Lung microvascular endothelial cell (primary cell): ENCODE results near the gene CDH13. TPM values are rescaled to one million over a fixed set of nuclear protein-coding genes. Genes with fewer than 3 reads are reported as not detected.

Experiments
- DNase-seq, 2 donors: peaks; one replicate each; pipeline versions ENCODE4 v3.0.0 to v3.0.0-alpha.2; 2010; ENCODE audit warnings: low read depth in 2 of 2
- total RNA-seq: library from RNA; depleted of rRNA; stranded (reverse); fragments of >200 nt; gene quantifications from 2 replicates; pipeline ENCODE4 v1.2.1, GENCODE V29; 2014

Gene CDH13
- total RNA-seq, 1 donor from 2014 or later, result 14.5 TPM

DNA sequence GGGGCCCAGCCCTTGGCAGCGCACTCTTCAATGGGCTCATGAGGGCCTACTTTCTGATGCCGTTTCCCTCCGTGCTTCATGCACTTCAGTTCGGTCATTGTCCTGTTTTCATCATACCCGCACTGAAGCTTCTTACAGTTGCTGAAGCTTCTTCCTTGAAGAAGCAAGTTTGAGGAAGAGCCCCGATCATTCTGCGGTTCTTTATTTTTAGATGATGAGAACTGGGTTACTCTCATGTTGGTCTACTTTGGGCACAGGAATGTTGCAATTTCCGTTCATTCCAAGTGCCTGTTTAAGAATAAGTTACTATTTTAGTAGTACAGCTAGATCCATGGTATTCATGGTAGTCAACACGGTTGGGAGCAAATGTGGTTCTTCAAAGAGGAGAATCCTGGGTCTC is 593.3 kb downstream of the CDH13 start:
- no peak for DNase-seq

DNA sequence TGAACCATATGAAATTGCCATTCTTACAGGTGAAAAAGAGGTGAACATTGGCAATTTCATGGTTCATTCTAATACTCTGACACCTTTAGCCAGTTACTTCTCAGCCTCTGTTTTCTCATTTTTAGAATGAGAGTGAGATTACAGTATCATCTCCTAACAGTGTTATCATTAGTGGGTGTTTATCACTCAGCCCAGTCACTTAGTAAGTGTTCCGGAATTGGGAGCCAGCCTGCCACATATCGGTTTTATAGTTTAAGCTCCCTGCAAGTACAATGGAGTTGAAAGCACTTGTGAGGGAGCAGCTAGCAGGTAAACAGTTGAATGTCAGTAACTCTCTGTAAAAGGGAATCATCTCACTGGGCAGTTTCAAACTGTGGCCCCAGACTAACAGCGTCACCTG is 597.9 kb downstream of the CDH13 start:
- no peak for DNase-seq

DNA sequence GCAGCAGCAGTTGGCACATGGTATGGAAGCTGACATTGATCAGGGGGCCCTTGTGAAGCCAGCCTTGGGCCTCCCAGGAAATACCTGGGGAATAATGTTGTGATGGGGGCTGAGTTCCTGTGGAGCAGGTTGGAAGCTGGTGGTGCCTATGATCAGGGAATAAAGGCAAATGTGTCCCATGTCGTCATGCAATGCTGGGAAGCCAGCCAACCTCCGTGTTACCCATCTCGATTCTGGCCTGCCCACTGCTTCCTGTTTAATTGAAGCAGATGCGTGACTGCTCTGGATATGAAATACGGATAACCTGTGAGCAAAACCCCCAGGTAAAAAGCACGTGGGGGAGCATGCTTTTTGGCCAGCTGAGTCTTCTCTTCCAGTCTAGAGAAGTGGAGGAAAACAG is 600.6 kb downstream of the CDH13 start:
- DNase-seq, result peak; percentile 8 to 75

DNA sequence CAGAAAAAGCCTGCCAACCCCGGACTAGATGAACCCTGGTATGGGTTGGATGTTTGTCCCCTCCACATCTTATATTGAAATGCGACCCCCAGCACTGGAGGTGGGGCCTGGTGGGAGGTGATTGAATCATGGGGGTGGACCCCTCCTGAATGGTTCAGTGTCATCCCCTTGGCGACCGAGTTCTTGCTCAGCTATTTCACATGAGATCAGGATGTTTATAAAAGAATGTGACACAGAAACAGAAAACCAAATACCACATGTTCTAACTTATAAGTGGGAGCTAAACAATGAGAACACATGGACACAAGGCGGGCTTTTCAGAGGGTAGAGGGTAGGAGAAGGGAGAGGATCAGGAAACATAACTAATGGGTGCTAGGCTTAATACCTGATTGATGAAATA is 605.0 kb downstream of the CDH13 start:
- DNase-seq, result no peak

DNA sequence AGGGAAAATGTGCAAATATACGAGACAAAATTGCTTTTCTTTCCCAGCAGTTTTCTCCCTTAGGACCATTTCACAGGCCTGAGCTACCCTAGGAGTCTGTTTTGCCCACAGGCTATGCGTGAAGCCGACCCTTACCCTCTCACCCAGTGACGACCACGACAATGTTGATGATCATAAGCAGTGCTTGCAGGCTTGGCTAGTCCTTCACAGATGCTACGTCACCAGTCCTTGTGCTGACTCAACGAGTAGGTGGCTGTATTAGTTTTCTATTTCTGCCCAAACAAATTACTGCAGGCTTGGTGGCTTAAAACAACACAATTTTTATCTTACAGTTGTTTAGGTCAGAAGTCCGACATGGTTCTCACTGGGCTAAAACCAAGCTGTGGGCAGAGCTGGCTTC is 606.4 kb downstream of the CDH13 start:
- no peak for DNase-seq

- DNase-seq, result no peak
Observed at GRCh38 chr16:83238949-83239691, 612.4 kb downstream of the CDH13 start.

DNA sequence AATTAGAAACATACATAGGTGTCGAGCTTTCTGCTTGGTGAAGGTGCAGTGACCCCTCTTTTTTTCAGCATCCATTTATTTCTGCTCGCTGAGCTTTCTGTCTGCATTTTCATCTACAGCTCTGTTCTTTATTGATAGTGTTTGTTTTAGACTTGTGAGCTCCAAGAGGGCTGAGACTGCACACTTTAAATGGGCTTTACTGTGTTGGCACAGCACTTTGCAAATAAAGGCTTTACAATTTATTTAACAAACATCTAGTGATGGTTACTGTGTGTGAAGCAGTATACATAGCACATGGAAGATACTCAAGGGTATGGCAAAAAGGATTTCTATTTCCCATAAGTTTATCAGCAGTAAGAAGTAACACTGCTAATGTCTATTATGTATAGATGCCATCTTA is 617.3 kb downstream of the CDH13 start:
- DNase-seq, result no peak

GRCh38 chr16:83245061-83245460 is 618.3 kb downstream of the CDH13 start:
- peak in 1 of 2 donors; percentile 54 for DNase-seq

DNA sequence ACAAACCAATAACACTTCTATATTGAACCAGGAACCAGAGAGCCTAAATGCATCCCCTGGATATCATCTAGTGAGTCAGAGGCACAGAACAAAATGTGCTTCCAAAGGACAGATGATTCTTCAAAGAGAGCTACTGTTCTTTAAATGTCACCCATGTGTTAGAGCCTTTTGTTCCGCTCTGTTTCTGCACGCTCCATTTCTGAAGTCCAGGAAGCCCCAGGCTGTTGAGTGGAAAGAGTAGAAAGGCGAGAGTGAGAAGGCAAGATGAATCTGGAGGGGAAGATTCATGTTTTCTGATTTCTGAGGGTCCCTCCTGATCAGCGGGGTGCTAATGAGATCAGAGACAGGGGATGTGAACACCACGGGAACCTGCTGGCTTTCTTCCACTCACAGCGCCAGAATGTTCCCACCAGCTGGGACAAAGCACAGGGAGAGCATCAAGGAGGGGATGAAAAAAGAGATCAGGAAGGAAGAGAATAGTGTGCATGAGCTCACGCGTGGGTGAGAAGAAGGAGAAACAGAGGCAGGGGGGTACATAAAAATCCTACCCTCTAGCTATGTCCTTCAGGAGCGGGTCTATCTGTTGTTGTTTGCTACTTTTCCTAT is 621.1 kb downstream of the CDH13 start:
- no peak for DNase-seq

- DNase-seq, result peak in 1 of 2 donors; percentile 2
Observed at GRCh38 chr16:83248735-83249463, 622.1 kb downstream of the CDH13 start.

GRCh38 chr16:83253521-83253920 is 626.8 kb downstream of the CDH13 start:
- no peak for DNase-seq

DNA sequence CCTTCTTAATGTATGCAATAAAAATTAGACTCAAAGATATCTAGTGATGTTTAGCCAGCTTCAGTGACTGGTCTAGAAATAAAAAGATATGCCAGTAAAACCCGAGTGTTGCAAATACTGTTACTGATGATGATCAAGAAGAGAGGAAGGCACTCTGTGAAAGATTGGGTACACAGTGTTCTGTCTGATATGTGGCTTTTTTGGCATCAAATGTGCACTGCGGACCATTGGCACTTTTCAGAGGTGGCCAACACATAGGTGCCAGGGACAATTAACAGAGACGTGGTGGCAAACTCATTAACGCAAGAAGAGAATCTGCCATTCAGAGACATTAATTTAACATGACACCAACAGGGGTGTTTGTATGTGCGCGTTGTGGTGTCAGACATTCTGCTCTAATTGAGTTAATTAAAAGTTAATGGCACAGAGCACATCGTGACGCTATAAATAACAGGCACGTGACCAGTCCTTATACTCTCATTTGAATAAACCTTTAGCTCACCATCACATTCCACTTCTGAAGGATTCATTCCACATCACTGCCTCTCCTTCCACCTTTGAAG is 631.7 kb downstream of the CDH13 start:
- no peak for DNase-seq

DNA sequence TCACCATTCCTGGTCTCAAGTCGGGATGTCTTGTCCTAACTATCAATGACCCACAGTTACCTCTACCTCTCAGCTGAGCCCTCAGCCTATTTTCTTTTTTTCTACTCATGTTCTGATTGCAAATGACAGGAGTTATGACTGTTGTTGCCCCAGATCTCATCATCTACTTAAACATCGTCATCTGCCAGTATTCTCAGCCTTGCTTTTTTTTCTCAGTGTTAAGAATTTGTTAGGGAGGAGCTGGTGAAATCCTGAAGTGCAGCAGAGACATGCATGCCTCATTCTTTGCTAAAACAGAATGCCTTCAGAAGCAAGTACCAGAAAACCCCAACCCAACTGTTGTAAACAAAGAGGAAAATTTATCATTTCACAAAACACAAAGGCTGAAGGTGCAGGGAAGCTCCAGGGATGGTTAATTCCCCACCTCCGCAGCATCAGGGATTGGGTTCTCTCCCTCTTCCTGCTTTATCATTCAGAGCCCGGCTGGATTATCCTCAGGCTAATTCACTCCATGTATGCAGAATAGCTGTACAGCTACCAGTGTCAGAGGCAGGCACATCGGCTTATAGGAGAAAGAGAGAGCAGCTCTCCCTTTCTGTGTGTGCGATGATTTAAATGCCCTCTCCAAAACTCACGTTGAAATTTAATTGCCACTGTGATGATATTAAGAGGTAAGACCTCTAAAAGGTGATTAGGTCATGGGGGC is 640.2 kb downstream of the CDH13 start:
- DNase-seq, result no peak

- DNase-seq, result no peak
Observed at GRCh38 chr16:83268169-83268568, 641.4 kb downstream of the CDH13 start.

- no peak for DNase-seq
Observed at GRCh38 chr16:83269048-83269447, 642.3 kb downstream of the CDH13 start.

DNA sequence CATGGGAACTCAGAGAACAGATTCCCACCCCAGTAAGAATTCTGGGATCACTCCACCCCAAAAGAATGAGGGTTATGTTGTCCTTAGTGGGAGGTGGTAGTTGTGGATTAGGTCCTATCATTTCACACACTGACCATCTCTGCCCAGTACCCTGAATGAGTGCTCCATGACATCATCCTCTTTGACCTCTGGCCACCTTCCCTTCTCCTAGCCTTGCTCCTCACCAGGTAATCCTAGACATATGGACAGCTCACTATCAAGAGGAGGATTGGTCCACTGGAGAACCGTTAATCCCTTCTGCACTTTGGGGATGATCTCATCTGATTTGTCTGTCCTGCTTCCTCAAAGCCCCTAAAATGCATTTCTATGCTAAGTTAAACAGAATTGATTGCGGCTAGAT is 642.8 kb downstream of the CDH13 start:
- DNase-seq, result no peak

GRCh38 chr16:83270061-83270460 is 643.3 kb downstream of the CDH13 start:
- no peak for DNase-seq

DNA sequence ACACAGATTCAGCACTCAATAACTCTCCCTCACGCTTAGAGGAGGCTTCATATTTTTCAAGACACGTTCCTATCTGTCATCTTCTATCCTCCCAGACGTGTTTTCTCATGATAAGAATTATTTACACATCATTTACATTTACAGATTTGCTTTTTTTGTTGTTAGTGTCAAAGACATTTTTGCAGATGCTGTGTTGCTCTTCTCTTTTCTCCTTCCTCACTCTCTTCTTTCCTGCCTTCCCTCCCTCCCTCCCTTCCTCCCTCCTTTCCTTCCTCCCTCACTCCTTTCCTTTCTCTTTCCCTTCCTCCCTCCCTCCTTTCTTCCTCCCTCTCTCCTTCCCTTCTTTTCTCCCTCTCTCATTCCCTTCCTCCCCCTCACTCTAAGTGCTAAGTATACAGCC is 643.9 kb downstream of the CDH13 start:
- no peak for DNase-seq

- no peak for DNase-seq
Observed at GRCh38 chr16:83271123-83271522, 644.4 kb downstream of the CDH13 start.

DNA sequence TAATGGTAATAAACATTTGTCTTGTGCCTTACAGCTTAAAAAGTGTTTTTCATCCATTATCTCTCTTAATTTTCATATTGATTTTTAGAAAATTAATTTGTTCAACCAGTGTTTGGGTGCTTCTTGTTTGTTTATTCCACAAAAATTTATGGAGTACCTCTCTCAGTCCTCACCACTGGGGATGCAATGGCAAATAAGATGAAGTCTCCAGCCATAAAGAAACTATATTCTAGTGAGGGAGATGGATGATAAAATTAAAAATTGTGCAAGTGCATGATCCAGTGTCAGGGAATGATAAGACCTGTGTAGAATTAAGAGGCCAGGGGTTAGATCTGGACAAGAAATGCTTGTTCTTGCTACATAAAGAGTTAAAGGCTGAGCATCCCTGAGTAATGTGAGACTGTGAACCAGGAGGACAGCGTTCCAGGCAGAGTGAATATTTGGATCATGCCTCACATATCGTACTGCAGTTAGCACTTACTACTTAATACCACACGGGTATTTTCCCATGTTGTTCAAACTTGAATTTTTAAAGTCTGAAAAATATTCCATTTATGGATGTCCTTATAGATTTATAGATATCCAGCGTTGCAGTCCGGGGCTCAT is 645.3 kb downstream of the CDH13 start:
- no peak for DNase-seq

GRCh38 chr16:83272843-83273242 is 646.1 kb downstream of the CDH13 start:
- DNase-seq, result no peak
